GM12878 (cell line): ENCODE measurements around the gene FOXR1. TPM values are rescaled to one million over a fixed set of nuclear protein-coding genes. Genes with fewer than 3 reads are reported as not detected.

Experiments
- ATAC-seq: fragments of 200-7000 bp; cut with Tn5 transposase; 3 replicates; pipeline ENCODE4 v1.9.1; 2020; ENCODE audit warnings: mild to moderate bottlenecking, moderate library complexity
- BruUV-seq: library from RNA; stranded (reverse); fragments of 400-500 nt; replicated peaks from 2 replicates; lab custom pipeline; 2021; lab: Mats Ljungman, UMichigan
- CTCF ChIA-PET: fragments of 300-600 bp; sonication (Branson Sonifier 250); formaldehyde crosslinking; extraction: SDS; loops from one replicate; lab custom pipeline; 2021; ENCODE audit warnings: inconsistent platforms; lab: Yijun Ruan, JAX
- POLR2A ChIA-PET: fragments of 350-600 bp; formaldehyde crosslinking; extraction: SDS; loops from one replicate; lab custom pipeline; 2021; ENCODE audit warnings: inconsistent platforms; lab: Charles Lee
- RAD21 ChIA-PET: fragments of 300-600 bp; sonication (Branson Sonifier 250); formaldehyde crosslinking; loops from one replicate; lab custom pipeline; 2023; ENCODE audit warnings: antibody characterized with exemption; ENCODE audit not compliant: unreplicated experiment; lab: Charles Lee
- SMC1A ChIA-PET: fragments of 300-600 bp; sonication (Branson Sonifier 250); formaldehyde crosslinking; loops from one replicate; lab custom pipeline; 2023; ENCODE audit not compliant: unreplicated experiment, uncharacterized antibody; lab: Charles Lee
- DNase-seq: peaks from one replicate; pipeline ENCODE4 v3.0.0-alpha.2; 2011; ENCODE audit warnings: low read depth, low spot score
- FAIRE-seq: peaks from 3 replicates; lab custom pipeline; 2011; peaks lifted over from hg19 to GRCh38; lab: Jason Lieb, UNC
- H2AFZ ChIP-seq: 2 replicates; pipeline ENCODE4 v1.6.0; 2011; ENCODE audit warnings: low read depth, low read length, control low read depth; ENCODE audit not compliant: control insufficient read depth
- H3K27ac ChIP-seq: 2 replicates; pipeline ENCODE4 v1.5.1; 2011; ENCODE audit warnings: control low read depth; ENCODE audit not compliant: control insufficient read depth, insufficient read depth
- H3K27me3 ChIP-seq, 2 experiments: replicated peaks in 1 of 2; 2 replicates each; pipeline versions ENCODE4 v1.6.0 to v1.6.1; 2011; ENCODE audit warnings: low read length in 1 of 2; ENCODE audit not compliant: control insufficient read depth in 2 of 2, insufficient read depth in 2 of 2
- H3K36me3 ChIP-seq, 2 experiments: 2 replicates each; pipeline ENCODE4 v1.5.1; 2011; ENCODE audit warnings: low read length in 1 of 2; ENCODE audit not compliant: control insufficient read depth in 2 of 2, insufficient read depth in 2 of 2
- H3K4me1 ChIP-seq: 2 replicates; pipeline ENCODE4 v1.6.1; 2011; ENCODE audit warnings: mild to moderate bottlenecking, low read length, moderate library complexity, mixed read lengths; ENCODE audit not compliant: control insufficient read depth, insufficient read depth
- H3K4me2 ChIP-seq: 2 replicates; pipeline ENCODE4 v1.6.0; 2011; ENCODE audit warnings: control low read depth; ENCODE audit not compliant: control insufficient read depth, insufficient read depth
- H3K4me3 ChIP-seq: fragments of 200-600 bp; sonication (generic); 2 replicates; pipeline ENCODE4 v1.5.1; 2016
- H3K79me2 ChIP-seq: 2 replicates; pipeline ENCODE4 v1.6.0; 2011; ENCODE audit warnings: low read length; ENCODE audit not compliant: control insufficient read depth, insufficient read depth
- H3K9ac ChIP-seq: 2 replicates; pipeline ENCODE4 v1.8.0; 2011; ENCODE audit warnings: low read length, control low read depth, mixed read lengths; ENCODE audit not compliant: control insufficient read depth, insufficient read depth
- H3K9me3 ChIP-seq: replicated peaks from 3 replicates; pipeline ENCODE4 v1.5.1; 2011; ENCODE audit warnings: mild to moderate bottlenecking, low read length; ENCODE audit not compliant: control insufficient read depth, insufficient read depth
- H4K20me1 ChIP-seq: 2 replicates; pipeline ENCODE4 v1.6.0; 2011; ENCODE audit not compliant: control insufficient read depth, insufficient read depth
- BHLHE40 ChIP-seq, 2 experiments: fragments of 450-650 bp in 1 of 2; IDR thresholded peaks; 2 replicates each; pipeline ENCODE4 v1.6.1; 2011 to 2017; ENCODE audit warnings: low read depth in 2 of 2, borderline replicate concordance in 1 of 2, improper control_type of control experiment in 1 of 2, low read length in 1 of 2, mild to moderate bottlenecking in 1 of 2
- EZH2 ChIP-seq: IDR thresholded peaks from 2 replicates; pipeline ENCODE4 v1.6.1; 2012; ENCODE audit warnings: low read depth, mild to moderate bottlenecking, control low read depth, inconsistent platforms, low read length, borderline replicate concordance; ENCODE audit not compliant: control insufficient read depth
- FOXM1 ChIP-seq: IDR thresholded peaks from 2 replicates; pipeline ENCODE4 v1.6.1; 2012; ENCODE audit warnings: low read depth, mild to moderate bottlenecking, inconsistent platforms, low read length, moderate library complexity
- KLF5 ChIP-seq: fragments of 450-650 bp; IDR thresholded peaks from 2 replicates; pipeline ENCODE4 v1.6.1; 2014; ENCODE audit warnings: mild to moderate bottlenecking; ENCODE audit not compliant: partially characterized antibody
- NFIC ChIP-seq: IDR thresholded peaks from 2 replicates; pipeline ENCODE4 v1.6.1; 2012; ENCODE audit warnings: low read depth, mild to moderate bottlenecking, inconsistent platforms, low read length, moderate library complexity
- ZNF622 ChIP-seq: fragments of 450-650 bp; IDR thresholded peaks from 2 replicates; pipeline ENCODE4 v1.6.1; 2017; ENCODE audit warnings: mild to moderate bottlenecking, inconsistent platforms
- WGBS: methylation state at CpG from one replicate; pipeline ENCODE4 v1.1.6; 2016; ENCODE audit warnings: low lambda C conversion rate; ENCODE audit not compliant: insufficient replicate concordance, insufficient coverage; ENCODE audit errors: missing lambda C conversion rate; 5-methylcytosine and 5-hydroxymethylcytosine counted together
- in situ Hi-C: fragments of 300-500 bp; cut with MboI; formaldehyde crosslinking; loops from 9 replicates; pipeline ENCODE4 v1.14.3; 2018; ENCODE audit warnings: mixed read lengths
- intact Hi-C: fragments of 100-400 bp; cut with micrococcal nuclease; formaldehyde crosslinking; loops from one replicate; pipeline ENCODE4 v1.14.2; 2022; ENCODE audit not compliant: unreplicated experiment
- polyA plus RNA-seq, 11 experiments: library from polyadenylated mRNA; depleted of rRNA in 4 of 11; unstranded in 6 of 11; stranded (reverse) in 5 of 11; fragments of >200 nt; fragmentation: Nextera tagmentation in 4 of 11; fragmentation: Illumina TruSeq in 1 of 11; extraction: Ambion mirVana in 4 of 11; extraction: Trizol in 1 of 11; gene quantifications; 1 replicate in 1 of 11; 2 replicates in 10 of 11; pipeline versions ENCODE4 v1.2.1 to v1.2.3, GENCODE V29; 2011 to 2016; ENCODE audit warnings: inconsistent platforms in 2 of 11, missing spikeins in 2 of 11, low read depth in 1 of 11
- total RNA-seq, 4 experiments: library from RNA; depleted of rRNA in 3 of 4; stranded (reverse); fragments of >200 nt in 3 of 4; fragmentation: Illumina TruSeq in 1 of 4; extraction: Trizol in 1 of 4; gene quantifications; 2 replicates each; pipeline versions ENCODE4 v1.2.1 to v1.2.3, GENCODE V29; 2013 to 2021

The FOXR1 gene
- total and polyA plus RNA-seq, 10 of the 15 experiments (the other 5 are each of a cell fraction or from before 2014, with no cell fraction given), result not detected

DNA sequence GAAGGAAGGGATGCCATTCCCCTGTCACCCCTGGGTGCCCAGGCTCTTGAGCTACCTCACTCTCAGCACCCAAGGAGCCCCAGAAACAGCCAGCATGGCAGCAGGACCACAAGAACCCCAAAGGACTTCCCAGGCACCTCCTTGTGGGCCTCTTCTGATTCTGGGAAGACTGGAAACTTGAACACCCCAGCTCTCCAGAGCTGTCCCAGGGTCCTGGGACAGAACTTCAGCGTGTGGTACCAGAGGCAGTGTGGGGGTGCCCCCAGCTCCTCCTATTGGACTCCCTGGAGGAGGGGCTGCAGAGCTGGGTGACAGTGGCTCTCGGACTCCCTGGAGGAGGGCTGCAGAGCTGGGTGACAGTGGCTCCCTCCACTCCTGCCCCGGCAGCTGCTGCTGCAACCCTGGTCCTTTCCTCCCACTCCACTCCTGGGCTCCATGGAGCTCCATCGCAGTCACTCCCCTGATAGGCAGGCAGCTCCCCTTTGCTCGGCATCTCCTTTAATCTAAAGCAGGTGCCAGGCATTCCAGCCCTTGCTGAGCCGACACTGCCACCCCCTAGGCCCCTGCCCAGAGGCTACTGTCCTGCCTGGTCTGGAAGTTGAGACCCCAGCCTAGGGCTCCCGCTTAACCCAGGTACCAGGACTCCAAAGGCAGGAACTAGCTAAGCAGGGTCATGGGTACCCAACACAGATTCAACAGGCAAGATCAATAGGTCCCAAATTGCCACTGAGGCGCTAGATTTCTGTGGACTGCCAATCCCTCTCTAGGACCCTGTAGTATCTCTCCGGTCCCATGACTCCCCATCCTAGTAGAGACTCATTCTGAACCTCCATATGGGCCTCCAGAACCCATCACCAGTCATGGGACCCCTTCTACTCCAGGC, 48.6 kb upstream of the FOXR1 start:
- ChIA-PET SMC1A (interaction anchor here (0.7 to 12.9 kb wide), 4 partner anchors 10 to 233 kb away, joined by 3 to 185 read pairs (median 3); no protein-coding TSS in a partner anchor), POLR2A (interaction anchor here (1.0 to 6.3 kb wide), 2 partner anchors 10 kb away, joined by 4 to 105 read pairs; no protein-coding TSS in a partner anchor), RAD21 (interaction anchor here (0.7 to 8.8 kb wide), 6 partner anchors 11 to 229 kb away, joined by 3 to 169 read pairs (median 4); partner anchors contain the start of gene DDX6), CTCF (interaction anchor here (0.6 to 11.6 kb wide), 5 partner anchors 10 to 153 kb away, joined by 3 to 330 read pairs (median 4); no protein-coding TSS in a partner anchor)
- FAIRE-seq, result no peak
- Histone ChIP-seq H3K27me3 (no peaks in the 10 kb centered on the region), H2AFZ (no peak overlapping the region), H3K79me2 (peaks cover 39% of the 10 kb centered on the region), H3K4me2 (peak overlapping the region; percentile 97), H3K27ac (no peak overlapping the region), H4K20me1 (no peaks in the 10 kb centered on the region), H3K36me3 (no peaks in the 10 kb centered on the region), H3K9me3 (no peaks in the 10 kb centered on the region), H3K4me1 (peaks cover 21% of the 10 kb centered on the region), H3K4me3 (peak overlapping the region; percentile 93), H3K9ac (peak overlapping the region; percentile 72)
- in situ Hi-C loops (no loop called here), intact Hi-C loops (no loop called here)
- 74% methylated on average over 9 of the region's 9 CpGs for WGBS
- no peak for ATAC-seq
- no TSS peak for BruUV-seq
- DNase-seq, result no peak
- no peak for TF ChIP-seq EZH2
- no peak for TF ChIP-seq FOXM1
- TF ChIP-seq ZNF622, result no peak
- no peak for TF ChIP-seq KLF5
- TF ChIP-seq BHLHE40 (IDR thresholded peaks at IDR 0.05; ENCODE audit: borderline replicate concordance in 1 of 2, low read depth in 2 of 2, low read length in 1 of 2), result no peak
- no peak for TF ChIP-seq NFIC
